Panc1 (cell line): Measurements from ENCODE around the gene WNK2. TPM values are rescaled to one million over a fixed set of nuclear protein-coding genes. Genes with fewer than 3 reads are reported as not detected.

Experiments used
- ATAC-seq: fragments of 200-7000 bp; cut with Tn5 transposase; 2 replicates; pipeline ENCODE4 v1.9.1; 2020; ENCODE audit warnings: mild to moderate bottlenecking, moderate library complexity
- BruUV-seq: library from RNA; stranded (reverse); fragments of 400-500 nt; replicated peaks from 2 replicates; lab custom pipeline; 2021; lab: Mats Ljungman, UMichigan
- CTCF ChIA-PET: fragments of 300-600 bp; sonication (Branson Sonifier 250); formaldehyde crosslinking; loops from one replicate; lab custom pipeline; 2022; ENCODE audit warnings: antibody characterized with exemption; lab: Charles Lee
- POLR2A ChIA-PET: fragments of 300-600 bp; sonication (Branson Sonifier 250); formaldehyde crosslinking; loops from one replicate; lab custom pipeline; 2022; ENCODE audit warnings: antibody characterized with exemption; lab: Charles Lee
- DNase-seq: peaks from one replicate; pipeline ENCODE4 v3.0.0-alpha.2; 2010; ENCODE audit warnings: low read depth, low spot score
- H3K27ac ChIP-seq: 2 replicates; pipeline ENCODE4 v1.5.1; 2011; ENCODE audit warnings: mild to moderate bottlenecking, low read length, inconsistent platforms
- H3K27me3 ChIP-seq: fragments of 200-500 bp; sonication (Bioruptor generic); 2 replicates; pipeline ENCODE4 v1.6.0; 2014; ENCODE audit warnings: low read length, inconsistent platforms; ENCODE audit not compliant: control insufficient read depth, insufficient read depth
- H3K36me3 ChIP-seq: fragments of 200-500 bp; sonication (Bioruptor generic); 2 replicates; pipeline ENCODE4 v1.5.1; 2014; ENCODE audit warnings: inconsistent platforms, mild to moderate bottlenecking, low read length, moderate library complexity; ENCODE audit not compliant: control insufficient read depth, insufficient read depth
- H3K4me1 ChIP-seq: 2 replicates; pipeline ENCODE4 v1.5.1; 2011; ENCODE audit warnings: inconsistent platforms, mild to moderate bottlenecking, low read length, moderate library complexity; ENCODE audit not compliant: control insufficient read depth, insufficient read depth
- H3K4me3 ChIP-seq, 2 experiments: 2 replicates each; pipeline ENCODE4 v1.5.1; 2011 to 2012; ENCODE audit warnings: low read depth in 2 of 2, low read length in 2 of 2, mild to moderate bottlenecking in 2 of 2, inconsistent platforms in 1 of 2, moderate library complexity in 1 of 2
- H3K9me3 ChIP-seq: fragments of 200-500 bp; sonication (Bioruptor generic); 2 replicates; pipeline ENCODE4 v1.5.1; 2014; ENCODE audit warnings: low read depth, mild to moderate bottlenecking, inconsistent platforms, low read length, moderate library complexity; ENCODE audit not compliant: control insufficient read depth, insufficient read depth
- CTCF ChIP-seq: fragments of 450-650 bp; IDR thresholded peaks from 2 replicates; pipeline ENCODE4 v1.5.1; 2017; ENCODE audit warnings: mild to moderate bottlenecking
- POLR2AphosphoS5 ChIP-seq: IDR thresholded peaks from 2 replicates; pipeline ENCODE4 v1.6.1; 2012; ENCODE audit warnings: mild to moderate bottlenecking, low read depth, low read length, moderate library complexity
- REST ChIP-seq, 2 experiments: IDR thresholded peaks; 2 replicates each; pipeline ENCODE4 v1.6.1; 2011 to 2012; ENCODE audit warnings: low read depth in 2 of 2, control low read depth in 1 of 2, low read length in 1 of 2, mild to moderate bottlenecking in 1 of 2, moderate library complexity in 1 of 2; ENCODE audit not compliant: insufficient read depth in 1 of 2
- SIN3A ChIP-seq: IDR thresholded peaks from 2 replicates; pipeline ENCODE4 v1.6.1; 2012; ENCODE audit warnings: low read depth, mild to moderate bottlenecking, low read length, moderate library complexity, borderline replicate concordance; ENCODE audit not compliant: insufficient read depth
- TCF7L2 ChIP-seq: IDR thresholded peaks from 2 replicates; pipeline ENCODE4 v1.6.1; 2011; ENCODE audit warnings: mild to moderate bottlenecking, low read depth, low read length, inconsistent platforms
- in situ Hi-C: cut with HindIII; loops from 2 replicates; pipeline ENCODE4 v1.10.0; 2016; ENCODE audit warnings: low sequenced_read_pairs, low pct_unique_long_range_greater_than_20kb
- intact Hi-C: fragments of 100-400 bp; cut with micrococcal nuclease; formaldehyde crosslinking; loops from one replicate; pipeline ENCODE4 v1.10.0; 2022; ENCODE audit not compliant: unreplicated experiment
- total RNA-seq: library from RNA; stranded (reverse); gene quantifications from one replicate; pipeline ENCODE4 v1.2.1, GENCODE V29; 2021; ENCODE audit not compliant: unreplicated experiment

Gene WNK2
- total RNA-seq, 1 experiment from 2014 or later = 13.7 TPM

GRCh38 chr9:93210974-93211653 lies 27.2 kb downstream of the WNK2 start:
- no peaks in the 10 kb centered on the region for H3K36me3 ChIP-seq
- no peaks in the 10 kb centered on the region; the same call in 1 of the 2 replicates for H3K4me1 ChIP-seq
- H3K27ac ChIP-seq = no peak overlapping the region
- DNase-seq (no peak), ATAC-seq (no peak)
- no TSS peak for BruUV-seq
- no peaks in the 10 kb centered on the region for H3K27me3 ChIP-seq
- POLR2A ChIA-PET = no interaction called here
- intact Hi-C loops = no loop called here
- in situ Hi-C loops = no loop called here
- H3K4me3 ChIP-seq = no peak overlapping the region
- CTCF ChIA-PET = no interaction called here
- no peaks in the 10 kb centered on the region for H3K9me3 ChIP-seq
- TF ChIP-seq POLR2AphosphoS5 (no peak), CTCF (no peak), REST (IDR thresholded peaks at IDR 0.05; ENCODE audit: insufficient read depth in 1 of 2, low read depth in 2 of 2, low read length in 1 of 2) (no peak), SIN3A (no peak), TCF7L2 (no peak)

- DNase-seq (no peak), ATAC-seq (no peak)
- Histone ChIP-seq H3K4me1 (no peaks in the 10 kb centered on the region; the same call in 1 of the 2 replicates), H3K4me3 (no peak overlapping the region), H3K27ac (no peak overlapping the region), H3K36me3 (no peaks in the 10 kb centered on the region), H3K9me3 (no peaks in the 10 kb centered on the region), H3K27me3 (no peaks in the 10 kb centered on the region)
- BruUV-seq = no TSS peak
- intact Hi-C loops (no loop called here), in situ Hi-C loops (no loop called here)
- TF ChIP-seq CTCF (no peak), TCF7L2 (no peak), POLR2AphosphoS5 (no peak), REST (IDR thresholded peaks at IDR 0.05; ENCODE audit: insufficient read depth in 1 of 2, low read depth in 2 of 2, low read length in 1 of 2) (no peak), SIN3A (no peak)
- CTCF ChIA-PET = no interaction called here
- POLR2A ChIA-PET = no interaction called here
Observed at GRCh38 chr9:93211654-93212001, 27.7 kb downstream of the WNK2 start.
